NK-92 (cell line): ENCODE data around the gene DLGAP1.
"Not testable (repeated sequence)": the region's sequence is repeated elsewhere in the genome, so short reads cannot be mapped to it uniquely, and the experiment has no call there.

Experiments used
- DNase-seq: peaks from one replicate; lab custom pipeline; 2025; ENCODE audit not compliant: unreplicated experiment; lab: John Stamatoyannopoulos, UW

The DLGAP1 gene

GRCh38 chr18:3710712-3711301 lies 744.3 kb downstream of the DLGAP1 start:
- DNase-seq = no peak

GRCh38 chr18:3709205-3709604 lies 745.9 kb downstream of the DLGAP1 start:
- DNase-seq = no peak

- no peak for DNase-seq
Observed at GRCh38 chr18:3706279-3707097, 748.6 kb downstream of the DLGAP1 start.

GRCh38 chr18:3704556-3705344 lies 750.4 kb downstream of the DLGAP1 start:
- DNase-seq = no peak

- DNase-seq = no peak
Observed at GRCh38 chr18:3703732-3704176, 751.4 kb downstream of the DLGAP1 start.

GRCh38 chr18:3699707-3700567 lies 755.2 kb downstream of the DLGAP1 start:
- not testable (repeated sequence) for DNase-seq

- DNase-seq = not testable (repeated sequence)
Observed at GRCh38 chr18:3694030-3694778, 760.9 kb downstream of the DLGAP1 start.

GRCh38 chr18:3693410-3693809 lies 761.7 kb downstream of the DLGAP1 start:
- no peak for DNase-seq

GRCh38 chr18:3692691-3693090 lies 762.4 kb downstream of the DLGAP1 start:
- DNase-seq = no peak

GRCh38 chr18:3692113-3692621 lies 762.9 kb downstream of the DLGAP1 start:
- no peak for DNase-seq

- no peak for DNase-seq
Observed at GRCh38 chr18:3691705-3692104, 763.4 kb downstream of the DLGAP1 start.

- no peak for DNase-seq
Observed at GRCh38 chr18:3690764-3691066, 764.4 kb downstream of the DLGAP1 start.

- no peak for DNase-seq
Observed at GRCh38 chr18:3689986-3690763, 764.9 kb downstream of the DLGAP1 start.

GRCh38 chr18:3689091-3689490 lies 766.0 kb downstream of the DLGAP1 start:
- DNase-seq = no peak

GRCh38 chr18:3688690-3689089 lies 766.4 kb downstream of the DLGAP1 start:
- DNase-seq = no peak

- no peak for DNase-seq
Observed at GRCh38 chr18:3683483-3683882, 771.6 kb downstream of the DLGAP1 start.

GRCh38 chr18:3682061-3682460 lies 773.0 kb downstream of the DLGAP1 start:
- DNase-seq = no peak

GRCh38 chr18:3679241-3679640 lies 775.9 kb downstream of the DLGAP1 start:
- DNase-seq = no peak

GRCh38 chr18:3675994-3676393 lies 779.1 kb downstream of the DLGAP1 start:
- DNase-seq = no peak
